Measurements from ENCODE around the gene TTC28. TPM values are rescaled to one million over a fixed set of nuclear protein-coding genes. Genes with fewer than 3 reads are reported as not detected.

Gene TTC28
- total and polyA plus RNA-seq, 8 donors, result 2.2 to 18.6 (median 11.5) TPM

GRCh38 chr22:28000361-28000760 is 679.3 kb downstream of the TTC28 start:
- no peak for ATAC-seq
- no peaks in the 10 kb centered on the region for H3K36me3 ChIP-seq
- FAIRE-seq, result no peak

DNA sequence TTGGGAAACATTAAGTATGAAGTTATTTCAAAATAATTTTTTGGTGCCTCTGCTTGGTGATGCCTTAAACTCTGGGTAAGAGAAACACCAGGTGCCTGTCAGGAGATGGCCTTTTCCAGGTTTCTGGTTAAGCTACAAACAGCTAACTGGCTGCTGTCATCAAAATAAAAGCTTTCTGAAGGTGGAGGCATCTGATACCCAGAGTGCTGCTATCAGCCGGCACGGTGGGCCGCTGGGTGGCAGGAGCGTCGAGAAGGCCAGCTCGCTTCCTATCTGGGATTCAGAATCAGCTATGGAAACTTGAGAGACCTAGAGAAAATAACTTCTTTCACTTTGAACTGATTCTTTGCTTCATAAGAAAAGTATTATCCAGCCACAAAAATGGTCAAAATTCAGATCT is 679.8 kb downstream of the TTC28 start:
- FAIRE-seq, result no peak
- Histone ChIP-seq H3K27me3 (no peaks in the 10 kb centered on the region), H3K36me3 (no peaks in the 10 kb centered on the region), H3K9me3 (no peaks in the 10 kb centered on the region), H3K27ac (no peak overlapping the region), H3K4me3 (no peak overlapping the region), H3K4me1 (no peaks in the 10 kb centered on the region)
- 91 to 92% methylated on average over 6 of the region's 6 CpGs for WGBS, 2 donors
- no peak for ATAC-seq
- no peak for TF ChIP-seq CTCF (IDR thresholded peaks at IDR 0.05)
- DNase-seq, result peak in 1 of 6 donors; percentile 2
- intact Hi-C loops (cut with DNase I), result loop anchor here in 2 of 3 donors (5.0 to 10.0 kb wide), 2 partner anchors 105 to 108 kb away; no protein-coding TSS in a partner anchor

More at GRCh38 chr22:28000361-28000760, 679.3 kb downstream of the TTC28 start:
- Histone ChIP-seq H3K4me1 (no peaks in the 10 kb centered on the region), H3K27ac (no peak overlapping the region), H3K4me3 (no peak overlapping the region), H3K9me3 (no peaks in the 10 kb centered on the region), H3K27me3 (no peaks in the 10 kb centered on the region)
- no peak for DNase-seq
- intact Hi-C loops (cut with DNase I), result loop anchor here in 2 of 3 donors (5.0 to 10.0 kb wide), 2 partner anchors 106 to 108 kb away; no protein-coding TSS in a partner anchor
- 96% methylated on average over 9 of the region's 9 CpGs for WGBS, 2 donors
- no peak for TF ChIP-seq CTCF (IDR thresholded peaks at IDR 0.05)

GRCh38 chr22:27998511-27999410 is 680.9 kb downstream of the TTC28 start:
- no peaks in the 10 kb centered on the region for H3K4me1 ChIP-seq
- TF ChIP-seq CTCF (IDR thresholded peaks at IDR 0.05), result no peak
- no peaks in the 10 kb centered on the region for H3K27me3 ChIP-seq
- H3K9me3 ChIP-seq, result no peaks in the 10 kb centered on the region
- intact Hi-C loops (cut with DNase I), result no loop called here
- H3K36me3 ChIP-seq, result no peaks in the 10 kb centered on the region
- ATAC-seq (no peak), FAIRE-seq (no peak), DNase-seq (peak in 1 of 6 donors; percentile 46)
- no peak overlapping the region for H3K4me3 ChIP-seq
- 94 to 96% methylated on average over 40 of the region's 40 CpGs for whole genome bisulfite sequencing, 2 donors
- no peak overlapping the region for H3K27ac ChIP-seq

GRCh38 chr22:27997538-27997937 is 682.1 kb downstream of the TTC28 start:
- intact Hi-C loops (cut with DNase I), result no loop called here
- no peaks in the 10 kb centered on the region for H3K4me1 ChIP-seq
- H3K27ac ChIP-seq, result no peak overlapping the region
- DNase-seq (peak in 1 of 6 donors; percentile 30), ATAC-seq (no peak), FAIRE-seq (no peak)
- no peaks in the 10 kb centered on the region for H3K9me3 ChIP-seq
- H3K36me3 ChIP-seq, result no peaks in the 10 kb centered on the region
- no peak for TF ChIP-seq CTCF (IDR thresholded peaks at IDR 0.05)
- no peak overlapping the region for H3K4me3 ChIP-seq
- WGBS, 2 donors, result 92 to 94% methylated on average over 4 of the region's 4 CpGs
- no peaks in the 10 kb centered on the region for H3K27me3 ChIP-seq

- intact Hi-C loops (cut with DNase I), result no loop called here
- WGBS, 2 donors, result 95 to 99% methylated on average over 7 of the region's 7 CpGs
- DNase-seq (peak in 1 of 6 donors; percentile 15), FAIRE-seq (no peak), ATAC-seq (no peak)
- no peaks in the 10 kb centered on the region for H3K9me3 ChIP-seq
- H3K27me3 ChIP-seq, result no peaks in the 10 kb centered on the region
- no peak overlapping the region for H3K27ac ChIP-seq
- H3K4me1 ChIP-seq, result no peaks in the 10 kb centered on the region
- TF ChIP-seq CTCF (IDR thresholded peaks at IDR 0.05), result no peak
- H3K36me3 ChIP-seq, result no peaks in the 10 kb centered on the region
- H3K4me3 ChIP-seq, result no peak overlapping the region
Observed at GRCh38 chr22:27996981-27997380, 682.7 kb downstream of the TTC28 start.
